RWPE2 (cell line): ENCODE data around the gene TWIST2.
A peak's percentile ranks its signal among the peaks of the same experiment; 100 is the strongest.

Experiments
- ATAC-seq: fragments of 200-7000 bp; cut with Tn5 transposase; 3 replicates; pipeline ENCODE4 v1.9.1; 2021; ENCODE audit warnings: low read depth
- DNase-seq: peaks from one replicate; pipeline ENCODE4 v3.0.0-alpha.2; 2020; ENCODE audit warnings: low spot score
- H3K27ac ChIP-seq: fragments of 450-650 bp; 2 replicates; pipeline ENCODE4 v1.5.1; 2017; ENCODE audit warnings: mild to moderate bottlenecking; ENCODE audit not compliant: poor library complexity, severe bottlenecking
- H3K27me3 ChIP-seq: fragments of 250-450 bp; sonication (Bioruptor Pico); 2 replicates; pipeline ENCODE4 v1.5.1; 2021; ENCODE audit warnings: mild to moderate bottlenecking, moderate library complexity; ENCODE audit not compliant: insufficient read depth, poor library complexity, severe bottlenecking
- H3K36me3 ChIP-seq: fragments of 250-450 bp; sonication (Bioruptor Pico); 2 replicates; pipeline ENCODE4 v1.5.1; 2020; ENCODE audit warnings: low read depth, mild to moderate bottlenecking, moderate library complexity
- H3K4me1 ChIP-seq: fragments of 250-450 bp; sonication (Bioruptor Pico); 2 replicates; pipeline ENCODE4 v1.5.1; 2021; ENCODE audit warnings: mild to moderate bottlenecking, moderate library complexity; ENCODE audit not compliant: insufficient read depth, poor library complexity, severe bottlenecking
- H3K4me3 ChIP-seq: fragments of 250-450 bp; sonication (Bioruptor Pico); 2 replicates; pipeline ENCODE4 v1.5.1; 2021; ENCODE audit warnings: mild to moderate bottlenecking, moderate library complexity; ENCODE audit not compliant: severe bottlenecking
- H3K9me3 ChIP-seq: fragments of 250-450 bp; sonication (Bioruptor Pico); 2 replicates; pipeline ENCODE4 v1.5.1; 2021; ENCODE audit warnings: mild to moderate bottlenecking, moderate library complexity; ENCODE audit not compliant: severe bottlenecking
- CTCF ChIP-seq: fragments of 450-650 bp; IDR thresholded peaks from one replicate; pipeline ENCODE4 v1.5.1; 2017; ENCODE audit warnings: mild to moderate bottlenecking, moderate library complexity; ENCODE audit not compliant: poor library complexity, severe bottlenecking

Gene TWIST2

GRCh38 chr2:238913931-238914647, 66.2 kb downstream of the TWIST2 start:
- peak; percentile 4; the same call in 2 of the 3 replicates for ATAC-seq
- no peaks in the 10 kb centered on the region; the same call in 1 of the 2 replicates for H3K36me3 ChIP-seq
- DNase-seq, result peak; percentile 48
- peak overlapping the region; percentile 66 for H3K27ac ChIP-seq
- H3K4me1 ChIP-seq, result peaks cover 20% of the 10 kb centered on the region
- H3K27me3 ChIP-seq, result no peaks in the 10 kb centered on the region
- H3K4me3 ChIP-seq, result no peak overlapping the region
- no peak for TF ChIP-seq CTCF
- no peaks in the 10 kb centered on the region for H3K9me3 ChIP-seq

- ATAC-seq (peak; percentile 67), DNase-seq (peak; percentile 73)
- Histone ChIP-seq H3K27ac (peak overlapping the region; percentile 66), H3K4me3 (no peak overlapping the region), H3K9me3 (no peaks in the 10 kb centered on the region), H3K4me1 (peaks cover 20% of the 10 kb centered on the region), H3K36me3 (no peaks in the 10 kb centered on the region; the same call in 1 of the 2 replicates), H3K27me3 (no peaks in the 10 kb centered on the region)
- TF ChIP-seq CTCF, result no peak
Measured at GRCh38 chr2:238914648-238915015, 66.7 kb downstream of the TWIST2 start.

DNA sequence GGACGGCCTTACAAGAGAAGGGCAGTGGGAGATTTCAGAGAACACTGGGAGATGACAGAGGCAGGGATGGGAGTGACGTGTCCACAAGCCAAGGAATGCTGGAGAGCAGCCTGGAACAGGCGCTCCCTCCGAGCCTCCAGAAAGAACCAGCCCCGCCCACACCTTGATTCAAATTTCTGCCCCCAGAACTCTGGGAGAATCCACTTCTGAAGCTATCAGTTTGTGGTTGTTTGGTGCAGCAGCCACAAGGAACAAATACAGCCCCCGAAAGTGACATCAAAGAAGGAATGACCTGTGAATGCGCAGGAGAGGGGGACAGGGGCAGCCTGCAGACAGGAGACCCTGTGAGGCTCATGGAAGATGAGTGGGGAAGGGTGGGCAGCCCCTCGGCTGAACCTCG, 67.3 kb downstream of the TWIST2 start:
- ATAC-seq, result no peak
- Histone ChIP-seq H3K4me1 (peaks cover 18% of the 10 kb centered on the region), H3K9me3 (no peaks in the 10 kb centered on the region), H3K36me3 (no peaks in the 10 kb centered on the region; the same call in 1 of the 2 replicates), H3K27ac (peak overlapping the region; percentile 66), H3K27me3 (no peaks in the 10 kb centered on the region), H3K4me3 (no peak overlapping the region)
- DNase-seq, result peak; percentile 34
- TF ChIP-seq CTCF, result no peak

GRCh38 chr2:238915596-238915995, 67.7 kb downstream of the TWIST2 start:
- no peak for TF ChIP-seq CTCF

More at GRCh38 chr2:238915596-238915995, 67.7 kb downstream of the TWIST2 start:
- Histone ChIP-seq H3K27me3 (no peaks in the 10 kb centered on the region), H3K9me3 (no peaks in the 10 kb centered on the region), H3K36me3 (no peaks in the 10 kb centered on the region), H3K4me3 (no peak overlapping the region), H3K4me1 (peaks cover 14% of the 10 kb centered on the region), H3K27ac (peak overlapping the region; percentile 66)
- no peak for ATAC-seq
- peak; percentile 30 for DNase-seq
